HepG2 (cell line): Measurements from ENCODE around the gene SLC35F3. TPM values are rescaled to one million over a fixed set of nuclear protein-coding genes. Genes with fewer than 3 reads are reported as not detected.

Source experiments
- ATF2 ChIP-seq: sonication (generic); formaldehyde crosslinking; IDR thresholded peaks from 2 replicates; pipeline ENCODE4 v1.4.0; 2020; ENCODE audit warnings: missing genetic modification reagents
- CREBL2 ChIP-seq: sonication (generic); formaldehyde crosslinking; IDR thresholded peaks from 2 replicates; pipeline ENCODE4 v1.8.1; 2023; ENCODE audit warnings: missing genetic modification reagents, mild to moderate bottlenecking, borderline replicate concordance
- DPF2 ChIP-seq: sonication (generic); formaldehyde crosslinking; IDR thresholded peaks from 2 replicates; pipeline ENCODE4 v1.4.0; 2020; ENCODE audit warnings: mild to moderate bottlenecking, low read depth, missing genetic modification reagents, borderline replicate concordance
- GMEB1 ChIP-seq: sonication (generic); formaldehyde crosslinking; IDR thresholded peaks from 2 replicates; pipeline ENCODE4 v1.5.1; 2020; ENCODE audit warnings: missing genetic modification reagents, mild to moderate bottlenecking, borderline replicate concordance
- HNF1B ChIP-seq: sonication (generic); formaldehyde crosslinking; IDR thresholded peaks from 2 replicates; pipeline ENCODE4 v1.5.1; 2020; ENCODE audit warnings: mild to moderate bottlenecking, moderate library complexity, missing genetic modification reagents
- HNRNPLL ChIP-seq: fragments of 200-400 bp; formaldehyde crosslinking; IDR thresholded peaks from 2 replicates; pipeline ENCODE4 v1.6.1; 2017; ENCODE audit warnings: mild to moderate bottlenecking, low read depth, low read length; ENCODE audit not compliant: poor library complexity, severe bottlenecking
- MBD4 ChIP-seq: IDR thresholded peaks from 2 replicates; pipeline ENCODE4 v1.6.1; 2012; ENCODE audit warnings: low read length, inconsistent platforms, borderline replicate concordance
- MED8 ChIP-seq: sonication (generic); formaldehyde crosslinking; IDR thresholded peaks from 2 replicates; pipeline ENCODE4 v1.8.1; 2023; ENCODE audit warnings: mild to moderate bottlenecking, missing genetic modification reagents; ENCODE audit not compliant: insufficient replicate concordance
- MEIS1 ChIP-seq: sonication (generic); formaldehyde crosslinking; IDR thresholded peaks from 2 replicates; pipeline ENCODE4 v1.9.0; 2021; ENCODE audit warnings: mild to moderate bottlenecking, missing genetic modification reagents, moderate library complexity, borderline replicate concordance
- MYNN ChIP-seq: sonication (generic); formaldehyde crosslinking; IDR thresholded peaks from 2 replicates; pipeline ENCODE4 v1.4.0; 2020; ENCODE audit warnings: mild to moderate bottlenecking, low read depth, missing genetic modification reagents
- NCOA1 ChIP-seq: sonication (generic); formaldehyde crosslinking; IDR thresholded peaks from 2 replicates; pipeline ENCODE4 v1.9.0; 2021; ENCODE audit warnings: missing genetic modification reagents
- SIX4 ChIP-seq: sonication (generic); formaldehyde crosslinking; IDR thresholded peaks from 2 replicates; pipeline ENCODE4 v1.4.0; 2020; ENCODE audit warnings: missing genetic modification reagents
- SOX6 ChIP-seq, 2 experiments: fragments of 450-650 bp in 1 of 2; sonication (generic) in 1 of 2; formaldehyde crosslinking in 1 of 2; IDR thresholded peaks; 2 replicates each; pipeline versions ENCODE4 v1.4.0 to v1.6.1; 2017 to 2020; ENCODE audit warnings: antibody characterized with exemption in 1 of 2, mild to moderate bottlenecking in 1 of 2, missing genetic modification reagents in 1 of 2
- TFAP4 ChIP-seq: sonication (generic); IDR thresholded peaks from 2 replicates; pipeline ENCODE4 v1.6.1; 2016; ENCODE audit warnings: low read depth, borderline replicate concordance
- ZNF20 ChIP-seq: sonication (generic); formaldehyde crosslinking; IDR thresholded peaks from 2 replicates; pipeline ENCODE4 v1.4.0; 2020; ENCODE audit warnings: mild to moderate bottlenecking, moderate library complexity, missing genetic modification reagents
- ZNF232 ChIP-seq: sonication (generic); formaldehyde crosslinking; IDR thresholded peaks from 2 replicates; pipeline ENCODE4 v1.4.0; 2020; ENCODE audit warnings: missing genetic modification reagents, borderline replicate concordance
- ZNF317 ChIP-seq: sonication (generic); formaldehyde crosslinking; IDR thresholded peaks from 2 replicates; pipeline ENCODE4 v1.5.0; 2020; ENCODE audit warnings: mild to moderate bottlenecking, missing genetic modification reagents
- ZNF501 ChIP-seq: sonication (generic); formaldehyde crosslinking; IDR thresholded peaks from 2 replicates; pipeline ENCODE4 v1.5.1; 2020; ENCODE audit warnings: mild to moderate bottlenecking, moderate library complexity, missing genetic modification reagents
- ZNF557 ChIP-seq: sonication (generic); formaldehyde crosslinking; IDR thresholded peaks from 2 replicates; pipeline ENCODE4 v1.4.0; 2020; ENCODE audit warnings: missing genetic modification reagents
- ZNF704 ChIP-seq: sonication (generic); formaldehyde crosslinking; IDR thresholded peaks from 2 replicates; pipeline ENCODE4 v1.8.1; 2023; ENCODE audit warnings: mild to moderate bottlenecking, inconsistent platforms, moderate library complexity, missing genetic modification reagents, borderline replicate concordance
- ZNF772 ChIP-seq: sonication (generic); formaldehyde crosslinking; IDR thresholded peaks from 2 replicates; pipeline ENCODE4 v1.5.0; 2020; ENCODE audit warnings: mild to moderate bottlenecking, missing genetic modification reagents
- polyA plus RNA-seq, 8 experiments: library from polyadenylated mRNA; depleted of rRNA in 3 of 8; stranded (reverse) in 7 of 8; unstranded in 1 of 8; fragments of >200 nt; fragmentation: Illumina TruSeq in 4 of 8; extraction: Trizol in 4 of 8; gene quantifications; 2 replicates each; pipeline versions ENCODE4 v1.2.1 to v1.2.3, GENCODE V29; 2011 to 2016; ENCODE audit warnings: low read depth in 4 of 8, missing spikeins in 1 of 8, mixed read lengths in 1 of 8; ENCODE audit not compliant: insufficient read depth in 1 of 8
- total RNA-seq, 5 experiments: library from RNA; depleted of rRNA; stranded (reverse); fragments of >200 nt; fragmentation: Illumina TruSeq; extraction: Trizol; gene quantifications; 2 replicates each; pipeline ENCODE4 v1.2.3, GENCODE V29; 2016; ENCODE audit warnings: low read depth in 1 of 5

Gene SLC35F3
- total and polyA plus RNA-seq, 2 of the 13 experiments (the other 11 are each of a cell fraction or from before 2014, with no cell fraction given): not detected

GRCh38 chr1:234327577-234328164 lies 423.2 kb downstream of the SLC35F3 start (continued):
- TF ChIP-seq SOX6 (IDR thresholded peaks at IDR 0.05) (no peak), SOX6 (CRISPR knock-in tag; IDR thresholded peaks at IDR 0.05) (peak; percentile 93), CREBL2 (no peak), DPF2 (CRISPR knock-in tag) (peak; percentile 28; the same call in 1 of the 2 replicates), NCOA1 (CRISPR knock-in tag) (no peak), ZNF772 (peak; percentile 80), SIX4 (CRISPR knock-in tag) (0 out of 2 replicates have a peak, but pooled peaks have one; percentile 37), MEIS1 (CRISPR knock-in tag) (no peak), MBD4 (no peak), ZNF232 (CRISPR knock-in tag) (0 out of 2 replicates have a peak, but pooled peaks have one; percentile 77), ATF2 (CRISPR knock-in tag) (peak; percentile 69; the same call in 1 of the 2 replicates), ZNF317 (CRISPR knock-in tag) (peak; percentile 65; the same call in 1 of the 2 replicates), ZNF20 (CRISPR knock-in tag) (no peak), MED8 (peak; percentile 55), ZNF501 (CRISPR knock-in tag) (no peak), HNF1B (peak; percentile 37; the same call in 1 of the 2 replicates), HNRNPLL (no peak), ZNF557 (CRISPR knock-in tag) (peak; percentile 57; the same call in 1 of the 2 replicates), GMEB1 (peak; percentile 37; the same call in 1 of the 2 replicates), ZNF704 (CRISPR knock-in tag) (no peak), TFAP4 (no peak), MYNN (CRISPR knock-in tag) (no peak)
